Fibroblast of lung (primary cell): ENCODE data around the gene KPNB1. TPM values are rescaled to one million over a fixed set of nuclear protein-coding genes. Genes with fewer than 3 reads are reported as not detected.

Experiments
- DNase-seq, 2 donors: peaks; one replicate each; pipeline versions ENCODE4 v3.0.0 to v3.0.0-alpha.2; 2010; ENCODE audit warnings: low read depth in 2 of 2
- H2AFZ ChIP-seq: 2 replicates; pipeline ENCODE4 v1.5.1; 2012; ENCODE audit warnings: low read length, control low read depth, inconsistent platforms
- H3K27ac ChIP-seq: 2 replicates; pipeline ENCODE4 v1.5.1; 2011; ENCODE audit warnings: low read length, control low read depth; ENCODE audit not compliant: insufficient read depth
- H3K27me3 ChIP-seq: 2 replicates; pipeline ENCODE4 v1.5.1; 2011; ENCODE audit warnings: mild to moderate bottlenecking, low read length; ENCODE audit not compliant: control insufficient read depth, insufficient read depth
- H3K36me3 ChIP-seq: 2 replicates; pipeline ENCODE4 v1.5.1; 2011; ENCODE audit warnings: low read length; ENCODE audit not compliant: control insufficient read depth, insufficient read depth
- H3K4me1 ChIP-seq: 2 replicates; pipeline ENCODE4 v1.5.1; 2011; ENCODE audit warnings: low read length; ENCODE audit not compliant: control insufficient read depth, insufficient read depth; ENCODE audit errors: extremely low read depth
- H3K4me2 ChIP-seq: 2 replicates; pipeline ENCODE4 v1.5.1; 2011; ENCODE audit warnings: low read length, control low read depth; ENCODE audit not compliant: insufficient read depth; ENCODE audit errors: extremely low read depth
- H3K4me3 ChIP-seq, 4 experiments: fragments of 200-600 bp in 1 of 4; sonication (generic) in 1 of 4; replicated peaks in 1 of 4; 2 replicates each; pipeline ENCODE4 v1.5.1; 2011 to 2016; ENCODE audit warnings: low read length in 4 of 4, low read depth in 3 of 4, mild to moderate bottlenecking in 3 of 4, control low read depth in 2 of 4, inconsistent platforms in 1 of 4, mixed read lengths in 1 of 4; ENCODE audit not compliant: insufficient read depth in 1 of 4; ENCODE audit errors: control extremely low read depth in 1 of 4
- H3K79me2 ChIP-seq: 2 replicates; pipeline ENCODE4 v1.5.1; 2012; ENCODE audit warnings: mild to moderate bottlenecking, low read length, inconsistent platforms; ENCODE audit not compliant: control insufficient read depth, insufficient read depth
- H3K9ac ChIP-seq: 2 replicates; pipeline ENCODE4 v1.5.1; 2011; ENCODE audit warnings: mild to moderate bottlenecking, low read length, control low read depth; ENCODE audit not compliant: insufficient read depth
- H3K9me3 ChIP-seq: 2 replicates; pipeline ENCODE4 v1.5.1; 2012; ENCODE audit warnings: low read depth, low read length; ENCODE audit not compliant: control insufficient read depth, insufficient read depth
- H4K20me1 ChIP-seq: 2 replicates; pipeline ENCODE4 v1.5.1; 2011; ENCODE audit warnings: low read length; ENCODE audit not compliant: control insufficient read depth, insufficient read depth; ENCODE audit errors: extremely low read depth
- CTCF ChIP-seq, 2 donors: IDR thresholded peaks in 1 of 2; conservative IDR thresholded peaks in 1 of 2; 1 replicate in 1 of 2; 2 replicates in 1 of 2; pipeline ENCODE4 v1.5.1; 2011 to 2012; ENCODE audit warnings: low read length in 2 of 2, control low read depth in 1 of 2, inconsistent platforms in 1 of 2, low read depth in 1 of 2, mild to moderate bottlenecking in 1 of 2
- EZH2 ChIP-seq: IDR thresholded peaks from 2 replicates; pipeline ENCODE4 v1.5.1; 2012; ENCODE audit warnings: low read length, control low read depth, mild to moderate bottlenecking; ENCODE audit errors: missing control alignments
- polyA plus RNA-seq, 2 donors: library from polyadenylated mRNA; depleted of rRNA in 1 of 2; stranded (reverse) in 1 of 2; unstranded in 1 of 2; fragments of >200 nt; gene quantifications; 2 replicates each; pipeline ENCODE4 v1.2.1, GENCODE V29; 2011 to 2012; ENCODE audit warnings: missing spikeins in 1 of 2
- total RNA-seq: library from RNA; depleted of rRNA; stranded (reverse); fragments of >200 nt; gene quantifications from 2 replicates; pipeline ENCODE4 v1.2.1, GENCODE V29; 2014

The KPNB1 gene
- total and polyA plus RNA-seq, 2 donors (not counting 1 experiment from before 2014, with no cell fraction given), result 253 to 267 TPM

- DNase-seq, result no peak
- H3K9ac ChIP-seq, result no peak overlapping the region
- peaks cover 16% of the 10 kb centered on the region for H3K36me3 ChIP-seq
Measured at GRCh38 chr17:47676199-47676472, 26.4 kb downstream of the KPNB1 start.

GRCh38 chr17:47676510-47677165 lies 26.9 kb downstream of the KPNB1 start:
- Histone ChIP-seq H3K9me3 (no peaks in the 10 kb centered on the region), H4K20me1 (no peaks in the 10 kb centered on the region), H3K4me3 (no peak overlapping the region), H3K9ac (no peak overlapping the region), H3K4me2 (no peak overlapping the region), H3K27ac (no peak overlapping the region), H3K27me3 (no peaks in the 10 kb centered on the region), H3K4me1 (no peaks in the 10 kb centered on the region), H3K79me2 (peaks cover 2% of the 10 kb centered on the region), H3K36me3 (peaks cover 16% of the 10 kb centered on the region), H2AFZ (no peak overlapping the region)
- no peak for DNase-seq
- TF ChIP-seq EZH2, result no peak
- no peak for TF ChIP-seq CTCF (conservative IDR thresholded peaks at IDR 0.05 in 1 of 2, IDR thresholded peaks at IDR 0.05 in 1 of 2; ENCODE audit: low read depth in 1 of 2, low read length in 2 of 2)

More at GRCh38 chr17:47676199-47676472, 26.4 kb downstream of the KPNB1 start:
- H3K4me1 ChIP-seq, result no peaks in the 10 kb centered on the region
- H4K20me1 ChIP-seq, result no peaks in the 10 kb centered on the region
- H3K79me2 ChIP-seq, result peaks cover 2% of the 10 kb centered on the region
- H3K4me2 ChIP-seq, result no peak overlapping the region
- no peaks in the 10 kb centered on the region for H3K27me3 ChIP-seq
- TF ChIP-seq EZH2 (no peak), CTCF (conservative IDR thresholded peaks at IDR 0.05 in 1 of 2, IDR thresholded peaks at IDR 0.05 in 1 of 2; ENCODE audit: low read depth in 1 of 2, low read length in 2 of 2) (no peak)
- no peak overlapping the region for H2AFZ ChIP-seq
- H3K4me3 ChIP-seq, result no peak overlapping the region
- no peak overlapping the region for H3K27ac ChIP-seq
- no peaks in the 10 kb centered on the region for H3K9me3 ChIP-seq

GRCh38 chr17:47678196-47678595 lies 28.5 kb downstream of the KPNB1 start:
- H3K9me3 ChIP-seq, result no peaks in the 10 kb centered on the region

More at GRCh38 chr17:47678196-47678595, 28.5 kb downstream of the KPNB1 start:
- Histone ChIP-seq H3K27ac (no peak overlapping the region), H4K20me1 (no peaks in the 10 kb centered on the region), H3K4me3 (no peak overlapping the region), H2AFZ (no peak overlapping the region), H3K36me3 (peaks cover 16% of the 10 kb centered on the region), H3K4me1 (no peaks in the 10 kb centered on the region), H3K4me2 (no peak overlapping the region), H3K79me2 (peaks cover 2% of the 10 kb centered on the region), H3K27me3 (no peaks in the 10 kb centered on the region), H3K9ac (no peak overlapping the region)
- no peak for TF ChIP-seq EZH2
- no peak for TF ChIP-seq CTCF (conservative IDR thresholded peaks at IDR 0.05 in 1 of 2, IDR thresholded peaks at IDR 0.05 in 1 of 2; ENCODE audit: low read depth in 1 of 2, low read length in 2 of 2)
- no peak for DNase-seq
